ENCODE measurements around the gene BRCA2. TPM values are rescaled to one million over a fixed set of nuclear protein-coding genes. Genes with fewer than 3 reads are reported as not detected.

BRCA2 gene
- total RNA-seq, 1 donor: 4.4 TPM

DNA sequence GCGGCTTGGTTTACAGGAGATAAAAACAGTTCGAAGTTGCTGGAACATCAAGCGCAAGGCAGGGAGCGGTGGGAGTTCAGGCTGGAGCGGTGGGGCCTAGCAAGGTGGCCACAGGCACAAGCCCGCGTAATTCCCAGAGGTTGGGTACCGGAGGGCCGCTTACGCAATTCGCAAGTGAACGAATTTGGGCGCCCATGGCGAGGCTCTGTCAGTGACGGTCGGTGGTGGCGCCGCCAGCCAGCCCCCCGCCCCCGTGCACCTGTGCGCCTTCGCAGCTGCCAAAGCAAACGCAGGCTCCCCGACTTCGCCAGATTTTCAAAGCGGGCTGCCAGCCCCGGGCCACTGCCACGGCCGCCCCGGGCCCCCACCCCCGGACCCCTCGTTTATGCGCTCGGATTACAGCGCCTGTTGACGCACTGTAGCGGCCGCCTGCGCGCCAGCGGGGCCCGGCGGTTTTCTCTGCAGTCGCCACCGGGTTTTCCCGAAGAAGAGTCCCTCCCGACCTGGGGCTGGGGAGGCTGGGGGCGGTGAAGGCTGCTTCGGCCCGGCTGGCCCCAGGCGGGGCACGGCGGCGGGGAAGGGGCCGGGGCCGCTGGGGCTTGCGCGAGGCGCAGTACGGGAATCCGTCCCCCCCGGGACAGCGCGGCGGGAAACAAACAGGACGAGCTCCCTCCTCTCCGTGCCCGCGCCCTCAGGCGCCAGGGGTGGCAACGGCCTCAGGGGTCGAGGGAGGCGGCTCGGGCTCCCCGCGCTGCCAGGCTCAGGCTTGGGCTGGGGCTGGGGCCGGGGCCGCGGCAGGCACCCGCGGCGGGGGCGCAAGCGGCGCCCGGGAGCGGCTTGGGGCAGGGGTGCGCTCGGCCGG is 111.9 kb downstream of the BRCA2 start:
- Histone ChIP-seq H3K9me3 (ENCODE audit: low read depth, low read length) (no peaks in the 10 kb centered on the region), H3K27me3 (ENCODE audit: insufficient read depth, low read length) (no peaks in the 10 kb centered on the region), H3K4me3 (ENCODE audit: low read length) (peak overlapping the region; percentile 73), H3K4me1 (ENCODE audit: insufficient read depth, low read length) (peaks cover 55% of the 10 kb centered on the region)

DNA sequence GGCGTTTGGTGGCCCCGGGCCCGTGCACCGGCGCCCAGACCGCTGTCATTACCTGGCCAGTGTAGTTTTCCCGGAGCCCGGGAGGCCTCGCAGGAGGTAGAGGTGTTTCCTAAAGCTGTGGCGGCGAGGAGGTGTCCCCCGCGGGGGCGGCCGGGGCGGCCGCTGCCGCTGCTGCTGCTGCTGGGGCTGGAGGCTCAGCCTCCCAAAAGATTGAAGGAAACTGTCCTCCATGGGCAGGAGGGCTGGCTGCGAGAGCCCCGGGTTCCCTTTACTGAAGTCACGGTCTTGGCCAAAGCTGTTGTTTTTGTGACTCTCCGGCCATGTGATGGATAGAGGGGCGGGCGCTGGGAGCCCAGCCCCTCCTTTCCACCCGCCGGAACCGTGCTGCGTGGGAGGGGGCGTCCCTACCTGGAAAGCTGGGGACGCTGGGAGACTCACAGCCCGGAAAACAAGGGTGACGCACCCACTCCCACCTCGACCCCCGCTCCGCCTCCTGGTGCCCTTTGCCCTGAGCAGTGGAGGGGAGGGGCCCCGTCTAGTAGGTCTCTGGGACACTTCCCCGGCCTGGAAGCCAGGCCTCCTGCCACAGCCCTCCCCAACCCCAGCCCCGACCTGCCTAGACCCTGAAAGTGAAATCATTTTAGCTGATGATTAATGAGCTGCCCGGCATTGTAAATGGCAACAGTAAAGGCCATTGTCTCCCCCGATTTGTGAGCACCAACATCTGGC is 112.7 kb downstream of the BRCA2 start, which contains the start of gene N4BP2L1:
TSS of gene N4BP2L1 (minus strand) at position 279 of the 729 bp plus-strand sequence. CDS start at position 231, 48 bp downstream.
- Histone ChIP-seq H3K9me3 (ENCODE audit: low read depth, low read length) (no peaks in the 10 kb centered on the region), H3K4me3 (ENCODE audit: low read length) (peak within 1 kb of the TSS; percentile 73), H3K4me1 (ENCODE audit: insufficient read depth, low read length) (peaks cover 48% of the 10 kb centered on the region), H3K27me3 (ENCODE audit: insufficient read depth, low read length) (no peaks in the 10 kb centered on the region)

DNA sequence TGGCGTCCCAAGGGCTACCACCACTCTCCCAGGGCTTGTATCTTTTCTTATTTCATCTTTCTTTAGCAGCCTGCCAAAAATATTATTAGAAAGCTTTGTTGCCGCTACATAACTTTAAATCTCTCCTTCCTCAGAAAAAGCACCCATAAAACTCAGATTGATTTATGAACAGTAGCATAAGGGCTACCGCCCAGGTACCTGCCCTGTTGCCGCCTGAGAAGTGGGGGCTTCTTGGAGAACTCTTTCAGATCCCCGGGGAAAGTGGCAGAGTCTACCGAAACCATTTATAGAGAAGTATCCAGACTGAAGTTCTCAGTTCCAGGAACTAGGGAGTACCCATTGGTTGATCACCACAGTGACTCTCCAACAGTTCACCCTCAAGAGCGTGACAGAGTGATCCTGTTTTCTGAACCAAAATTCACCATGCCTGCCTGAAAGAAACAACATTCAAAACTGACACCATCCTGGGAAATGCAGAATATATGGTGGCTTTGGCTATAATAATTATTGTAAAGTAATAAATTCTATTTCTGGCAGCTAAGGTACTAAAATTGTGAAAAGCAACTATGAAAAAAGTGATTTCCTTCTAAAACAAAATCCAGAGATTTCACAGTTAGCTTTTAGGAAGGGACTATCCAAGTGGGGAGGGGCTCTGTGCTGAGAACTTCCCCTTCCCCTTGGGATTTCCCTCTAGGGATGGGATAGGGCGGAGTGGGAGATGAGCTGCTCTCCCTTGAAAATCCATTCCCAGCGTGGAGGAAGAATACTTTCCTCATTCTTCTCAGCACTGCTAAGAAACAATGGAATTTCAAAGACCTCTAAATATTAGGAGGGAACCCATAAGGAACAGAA is 113.5 kb downstream of the BRCA2 start:
- Histone ChIP-seq H3K4me1 (ENCODE audit: insufficient read depth, low read length) (peaks cover 44% of the 10 kb centered on the region), H3K4me3 (ENCODE audit: low read length) (peak overlapping the region; percentile 73), H3K27me3 (ENCODE audit: insufficient read depth, low read length) (no peaks in the 10 kb centered on the region), H3K9me3 (ENCODE audit: low read depth, low read length) (no peaks in the 10 kb centered on the region)

DNA sequence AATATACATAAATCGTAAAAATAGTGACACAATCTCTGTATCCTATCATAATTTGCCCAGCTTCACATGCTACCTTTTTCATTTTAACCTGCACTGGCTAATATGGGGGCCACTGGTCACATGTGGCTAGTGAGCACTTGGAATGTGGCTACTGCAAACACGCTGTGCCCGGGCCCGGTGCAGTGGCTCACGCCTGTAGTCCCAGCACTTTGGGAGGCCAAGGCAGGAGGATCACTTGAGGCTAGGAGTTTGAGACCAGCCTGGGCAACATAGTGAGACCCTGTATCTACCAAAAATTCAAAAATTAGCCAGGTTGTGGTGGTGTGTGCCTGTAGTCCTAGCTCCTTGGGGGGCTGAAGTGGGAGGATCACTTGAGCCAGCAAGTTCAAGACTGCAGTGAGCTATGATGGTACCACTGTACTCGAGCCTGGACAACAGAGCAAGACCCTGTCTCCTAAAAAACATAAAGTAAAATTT is 114.2 kb downstream of the BRCA2 start:
- Histone ChIP-seq H3K27me3 (ENCODE audit: insufficient read depth, low read length) (no peaks in the 10 kb centered on the region), H3K9me3 (ENCODE audit: low read depth, low read length) (no peaks in the 10 kb centered on the region), H3K4me1 (ENCODE audit: insufficient read depth, low read length) (peaks cover 38% of the 10 kb centered on the region), H3K4me3 (ENCODE audit: low read length) (no peak overlapping the region)

DNA sequence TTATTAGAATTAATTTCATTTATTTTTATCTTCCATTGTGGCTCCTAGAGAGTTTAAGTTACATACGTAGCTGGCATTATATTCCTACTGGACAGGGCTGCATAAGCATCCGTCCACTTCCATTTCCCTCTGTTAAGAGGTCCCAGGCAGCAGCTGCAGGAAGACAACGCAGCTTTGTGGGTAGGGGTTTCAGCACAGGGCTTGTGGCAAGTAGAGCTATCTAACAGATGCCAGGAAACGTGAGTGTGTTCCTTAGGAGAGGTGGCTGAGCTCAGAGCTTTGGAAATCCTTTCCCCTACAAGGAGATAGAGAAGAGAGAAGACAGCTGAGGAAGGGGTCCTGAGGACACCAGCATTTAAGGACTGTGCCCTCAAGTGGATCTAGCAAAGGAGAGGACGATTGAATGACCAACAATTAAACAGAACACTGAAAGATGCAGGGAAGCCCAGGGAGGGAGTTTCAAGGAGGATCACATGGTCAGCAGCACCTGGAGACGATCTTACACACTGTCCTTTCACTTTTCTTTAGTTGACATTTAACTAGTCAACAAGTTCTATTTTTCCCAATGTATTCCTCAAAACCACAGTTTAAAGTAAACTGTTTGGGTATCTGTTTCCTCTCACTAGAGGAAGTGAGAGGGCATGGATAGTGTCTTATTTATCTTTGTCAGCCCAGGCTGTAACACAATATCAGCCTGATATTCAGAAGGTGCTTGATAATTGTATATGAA is 114.9 kb downstream of the BRCA2 start:
- Histone ChIP-seq H3K4me1 (ENCODE audit: insufficient read depth, low read length) (peaks cover 34% of the 10 kb centered on the region), H3K27me3 (ENCODE audit: insufficient read depth, low read length) (no peaks in the 10 kb centered on the region), H3K4me3 (ENCODE audit: low read length) (no peak overlapping the region), H3K9me3 (ENCODE audit: low read depth, low read length) (no peaks in the 10 kb centered on the region)

DNA sequence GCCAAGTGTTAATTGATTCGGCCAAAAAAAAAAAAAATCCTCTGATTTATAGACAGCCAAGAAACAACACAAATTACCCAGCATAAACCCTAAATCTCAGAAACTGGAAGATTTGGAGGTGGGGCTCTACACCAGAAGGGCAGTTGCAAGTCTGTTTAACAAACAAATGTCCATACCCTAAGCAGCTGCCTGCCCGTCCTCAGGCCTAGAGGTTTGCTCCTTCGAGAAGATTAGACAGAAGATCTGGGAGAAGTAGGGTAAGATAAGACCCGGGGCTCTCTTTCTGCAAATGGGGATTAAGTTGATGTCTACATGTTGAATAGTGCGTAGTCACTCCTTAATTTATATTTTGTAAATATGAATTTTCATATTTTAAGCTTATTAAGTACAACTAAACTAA is 116.1 kb downstream of the BRCA2 start:
- Histone ChIP-seq H3K4me3 (ENCODE audit: low read length) (no peak overlapping the region), H3K27me3 (ENCODE audit: insufficient read depth, low read length) (no peaks in the 10 kb centered on the region), H3K4me1 (ENCODE audit: insufficient read depth, low read length) (peaks cover 25% of the 10 kb centered on the region)

DNA sequence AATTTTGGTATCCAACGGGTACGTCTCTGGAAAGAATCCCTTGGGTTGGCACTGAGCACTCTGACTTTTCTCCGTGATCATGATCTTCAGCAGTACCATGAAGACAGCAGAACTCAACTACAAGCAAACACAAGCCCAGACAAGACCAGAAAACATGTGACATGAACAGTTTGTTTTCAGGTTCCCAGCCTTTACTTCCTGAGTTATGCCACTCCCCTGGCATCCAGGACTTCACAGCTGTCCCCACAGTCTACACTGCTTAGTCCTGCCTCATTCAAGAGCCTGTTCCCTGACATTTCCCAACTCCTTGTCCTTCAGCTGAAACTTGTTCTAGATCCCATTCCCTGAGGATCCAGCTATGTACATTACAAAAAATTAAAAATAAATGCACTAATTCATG is 117.5 kb downstream of the BRCA2 start:
- Histone ChIP-seq H3K4me1 (ENCODE audit: insufficient read depth, low read length) (peaks cover 20% of the 10 kb centered on the region), H3K9me3 (ENCODE audit: low read depth, low read length) (no peaks in the 10 kb centered on the region), H3K4me3 (ENCODE audit: low read length) (no peak overlapping the region), H3K27me3 (ENCODE audit: insufficient read depth, low read length) (no peaks in the 10 kb centered on the region)

More for the DNA sequence above, 116.1 kb downstream of the BRCA2 start:
- no peaks in the 10 kb centered on the region for H3K9me3 ChIP-seq (ENCODE audit: low read depth, low read length)

DNA sequence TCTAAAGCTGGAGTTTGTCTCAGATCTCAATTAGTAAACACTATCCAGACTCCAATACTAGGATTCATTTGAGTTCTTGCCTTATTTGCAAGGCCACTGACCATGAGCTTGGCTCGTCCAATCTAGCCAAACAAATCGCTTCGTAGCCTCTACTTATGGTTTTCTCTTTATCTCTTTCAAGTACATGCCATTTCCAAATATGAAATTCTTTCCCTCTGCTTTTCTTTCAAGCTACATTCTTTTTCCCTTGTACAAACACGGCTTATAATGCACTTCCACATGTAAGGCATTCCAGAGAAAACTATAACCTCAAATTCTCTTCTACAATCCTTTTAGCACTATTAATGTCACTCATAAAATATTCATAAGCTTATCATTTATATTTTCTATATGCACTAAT is 123.6 kb downstream of the BRCA2 start:
- H3K4me3 ChIP-seq (ENCODE audit: low read length): no peak overlapping the region
- H3K9me3 ChIP-seq (ENCODE audit: low read depth, low read length): no peaks in the 10 kb centered on the region
- peaks cover 7% of the 10 kb centered on the region for H3K4me1 ChIP-seq (ENCODE audit: insufficient read depth, low read length)
- no peaks in the 10 kb centered on the region for H3K27me3 ChIP-seq (ENCODE audit: insufficient read depth, low read length)

DNA sequence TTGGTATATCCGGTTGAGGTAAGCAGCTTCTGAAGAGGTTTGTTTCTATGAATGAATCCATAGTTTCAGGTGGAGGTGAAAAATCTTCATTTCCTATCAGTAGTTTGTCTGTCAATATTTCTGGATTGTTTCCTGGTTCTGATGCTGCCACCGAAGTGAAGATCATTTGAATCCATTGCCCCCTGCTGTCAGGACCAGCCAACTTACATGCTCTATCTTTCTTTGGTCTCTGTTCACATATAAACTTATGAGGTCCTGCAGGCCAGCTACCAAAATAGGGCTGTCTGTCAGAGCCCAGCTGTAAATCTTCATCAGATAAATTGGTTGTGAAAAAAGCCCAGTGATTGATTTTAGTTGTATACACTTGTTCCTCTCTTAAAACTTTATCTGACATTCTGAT is 127.8 kb downstream of the BRCA2 start:
- H3K4me3 ChIP-seq (ENCODE audit: low read length): no peak overlapping the region
- no peaks in the 10 kb centered on the region for H3K27me3 ChIP-seq (ENCODE audit: insufficient read depth, low read length)
- H3K9me3 ChIP-seq (ENCODE audit: low read depth, low read length): no peaks in the 10 kb centered on the region
- peaks cover 33% of the 10 kb centered on the region for H3K4me1 ChIP-seq (ENCODE audit: insufficient read depth, low read length)

DNA sequence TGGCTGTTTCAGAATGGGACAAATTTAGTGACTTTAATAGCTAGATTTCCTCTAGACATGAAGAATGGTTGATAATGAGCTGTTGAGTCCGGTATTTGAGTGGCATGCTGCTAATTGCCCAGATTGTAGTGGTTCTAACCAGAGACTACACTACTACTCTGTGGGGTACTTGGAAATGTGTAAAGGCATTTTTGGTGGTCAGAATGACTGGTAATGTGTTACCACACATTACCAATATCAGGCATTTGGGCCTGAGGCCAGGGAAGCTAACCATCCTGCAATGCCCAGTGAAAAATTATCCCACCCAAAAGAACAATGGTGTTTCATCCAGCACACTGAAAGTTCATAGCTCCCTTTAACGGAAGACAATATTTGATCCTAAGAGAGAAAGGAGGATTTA is 130.2 kb downstream of the BRCA2 start:
- Histone ChIP-seq H3K4me1 (ENCODE audit: insufficient read depth, low read length) (peaks cover 33% of the 10 kb centered on the region), H3K27me3 (ENCODE audit: insufficient read depth, low read length) (no peaks in the 10 kb centered on the region), H3K9me3 (ENCODE audit: low read depth, low read length) (no peaks in the 10 kb centered on the region), H3K4me3 (ENCODE audit: low read length) (no peak overlapping the region)

DNA sequence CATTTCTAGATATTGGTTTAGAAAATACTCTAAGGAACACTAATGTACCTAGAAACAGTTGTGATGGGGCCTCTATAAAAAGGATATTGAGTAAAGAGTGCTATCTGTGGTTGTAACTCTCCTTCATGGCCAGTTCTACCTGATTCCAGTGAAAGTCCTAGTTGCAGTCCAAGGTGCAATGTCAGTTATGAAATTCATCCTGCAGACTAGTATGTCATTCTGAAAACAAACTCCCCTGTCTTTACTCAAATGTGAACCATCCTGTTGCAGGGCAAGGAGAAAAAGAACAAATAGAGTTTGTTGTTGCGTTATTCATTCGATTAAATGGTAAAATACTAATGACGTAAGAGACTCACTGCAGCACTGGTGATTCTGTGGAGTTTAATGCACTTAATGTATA is 130.9 kb downstream of the BRCA2 start:
- Histone ChIP-seq H3K27me3 (ENCODE audit: insufficient read depth, low read length) (no peaks in the 10 kb centered on the region), H3K9me3 (ENCODE audit: low read depth, low read length) (no peaks in the 10 kb centered on the region), H3K4me1 (ENCODE audit: insufficient read depth, low read length) (peaks cover 33% of the 10 kb centered on the region), H3K4me3 (ENCODE audit: low read length) (no peak overlapping the region)

DNA sequence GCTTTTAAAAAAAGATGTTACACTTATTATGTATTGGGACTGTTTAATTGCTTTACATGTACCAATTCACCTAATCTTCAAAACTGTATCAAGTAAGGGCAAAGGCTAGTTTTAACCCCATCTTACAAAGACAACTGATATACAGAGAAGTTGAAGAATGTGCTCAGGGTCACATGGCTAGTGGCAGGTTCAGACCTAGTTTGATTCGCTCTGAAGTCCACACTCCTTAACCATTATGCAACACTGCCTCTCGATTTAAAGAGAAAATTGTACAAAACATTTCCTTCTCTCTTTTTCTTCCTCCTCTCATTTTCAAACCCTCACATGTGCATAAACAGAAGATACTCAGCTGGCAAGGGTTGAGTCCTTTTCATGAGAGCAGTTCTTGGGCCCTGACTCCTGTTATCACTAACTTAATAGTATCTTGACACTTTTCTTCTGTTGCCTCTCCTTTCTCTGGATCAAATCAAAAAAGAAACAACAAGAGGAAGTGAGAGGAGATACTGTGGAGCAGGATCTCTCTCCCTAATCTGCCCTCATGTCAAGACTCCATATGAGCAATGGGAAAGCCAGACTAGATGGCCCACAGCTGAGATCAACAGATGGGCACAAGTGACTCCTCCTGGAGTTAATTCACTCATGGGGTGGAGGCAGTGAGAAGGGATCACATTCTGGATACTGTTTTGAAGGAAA is 131.6 kb downstream of the BRCA2 start:
- Histone ChIP-seq H3K9me3 (ENCODE audit: low read depth, low read length) (no peaks in the 10 kb centered on the region), H3K4me1 (ENCODE audit: insufficient read depth, low read length) (peaks cover 33% of the 10 kb centered on the region), H3K4me3 (ENCODE audit: low read length) (no peak overlapping the region), H3K27me3 (ENCODE audit: insufficient read depth, low read length) (no peaks in the 10 kb centered on the region)

DNA sequence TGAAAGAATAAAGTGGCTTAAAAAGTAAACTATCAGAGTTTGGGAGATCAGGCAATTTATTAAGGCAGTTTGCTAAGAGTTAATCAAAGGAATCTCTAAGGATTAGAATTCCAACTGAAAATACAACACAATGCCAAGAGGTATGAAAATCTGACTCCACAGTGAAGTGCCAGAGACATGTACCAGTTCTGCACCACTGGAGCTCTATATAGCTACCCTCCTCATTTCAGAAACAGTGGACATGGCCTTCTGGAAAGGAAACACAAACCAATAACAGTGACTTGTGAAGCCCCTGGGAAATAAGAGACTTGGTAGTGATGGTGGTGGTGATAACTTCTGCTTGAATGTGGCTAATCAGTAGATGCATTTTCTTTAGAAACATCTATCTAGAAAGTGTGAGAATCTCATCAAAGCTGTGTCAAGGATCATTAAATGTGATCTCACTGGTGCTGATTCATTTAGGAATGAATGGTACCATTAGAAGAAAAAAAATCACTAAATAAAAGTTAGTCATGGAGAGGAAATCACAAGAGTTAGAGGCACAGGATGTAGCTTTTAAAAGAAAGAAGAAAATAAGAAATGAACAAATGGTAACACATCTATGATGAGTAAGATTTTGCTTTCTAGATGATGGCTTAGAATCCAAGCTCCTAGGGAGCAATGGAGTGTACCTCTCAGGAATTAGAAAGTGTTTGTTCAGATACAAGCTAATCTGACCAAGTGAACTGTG is 132.8 kb downstream of the BRCA2 start:
- Histone ChIP-seq H3K9me3 (ENCODE audit: low read depth, low read length) (no peaks in the 10 kb centered on the region), H3K4me3 (ENCODE audit: low read length) (no peak overlapping the region), H3K4me1 (ENCODE audit: insufficient read depth, low read length) (peaks cover 36% of the 10 kb centered on the region), H3K27me3 (ENCODE audit: insufficient read depth, low read length) (no peaks in the 10 kb centered on the region)

All from mononuclear cell (primary cell).